Measurements from ENCODE around the gene APMAP.

APMAP gene

GRCh38 chr20:24966317-24967012 is 26.1 kb downstream of the APMAP start:
- no peak for DNase-seq (ENCODE audit: low read depth in 2 of 2)

- DNase-seq (ENCODE audit: low read depth in 2 of 2) = no peak
Observed at GRCh38 chr20:24965065-24965919, 27.3 kb downstream of the APMAP start.

- DNase-seq (ENCODE audit: low read depth in 2 of 2) = no peak
Observed at GRCh38 chr20:24964506-24964840, 28.1 kb downstream of the APMAP start.

GRCh38 chr20:24963672-24964505 is 28.7 kb downstream of the APMAP start:
- no peak for DNase-seq (ENCODE audit: low read depth in 2 of 2)

GRCh38 chr20:24962510-24962909 is 30.0 kb downstream of the APMAP start:
- no peak for DNase-seq (ENCODE audit: low read depth in 2 of 2)

GRCh38 chr20:24962182-24962492 is 30.4 kb downstream of the APMAP start:
- no peak for DNase-seq (ENCODE audit: low read depth in 2 of 2)

- no peak for DNase-seq (ENCODE audit: low read depth in 2 of 2)
Observed at GRCh38 chr20:24961384-24962181, 31.0 kb downstream of the APMAP start.

- no peak for DNase-seq (ENCODE audit: low read depth in 2 of 2)
Observed at GRCh38 chr20:24960861-24961260, 31.7 kb downstream of the APMAP start.

GRCh38 chr20:24960302-24960801 is 32.2 kb downstream of the APMAP start:
- DNase-seq (ENCODE audit: low read depth in 2 of 2) = no peak

- no peak for DNase-seq (ENCODE audit: low read depth in 2 of 2)
Observed at GRCh38 chr20:24959591-24960301, 32.8 kb downstream of the APMAP start.

GRCh38 chr20:24958506-24959385 is 33.8 kb downstream of the APMAP start:
- no peak for DNase-seq (ENCODE audit: low read depth in 2 of 2)

- DNase-seq (ENCODE audit: low read depth in 2 of 2) = no peak
Observed at GRCh38 chr20:24957326-24958016, 35.1 kb downstream of the APMAP start.

GRCh38 chr20:24956001-24956841 is 36.3 kb downstream of the APMAP start:
- DNase-seq (ENCODE audit: low read depth in 2 of 2) = no peak

- no peak for DNase-seq (ENCODE audit: low read depth in 2 of 2)
Observed at GRCh38 chr20:24955045-24955444, 37.5 kb downstream of the APMAP start.

- no peak for DNase-seq (ENCODE audit: low read depth in 2 of 2)
Observed at GRCh38 chr20:24954566-24954965, 38.0 kb downstream of the APMAP start.

GRCh38 chr20:24954151-24954550 is 38.4 kb downstream of the APMAP start:
- DNase-seq (ENCODE audit: low read depth in 2 of 2) = no peak

GRCh38 chr20:24953621-24954133 is 38.9 kb downstream of the APMAP start:
- DNase-seq (ENCODE audit: low read depth in 2 of 2) = no peak

GRCh38 chr20:24953209-24953575 is 39.4 kb downstream of the APMAP start:
- DNase-seq (ENCODE audit: low read depth in 2 of 2) = no peak

Data from stimulated activated CD8-positive, alpha-beta memory T cell treated with anti-CD3 and anti-CD28 coated beads, Interleukin-15, amount 100 ng/mL, for 48 hours (primary cell).